B cell (primary cell): ENCODE results near the gene GPX2. TPM values are rescaled to one million over a fixed set of nuclear protein-coding genes. Genes with fewer than 3 reads are reported as not detected.

Experiments used
- ATAC-seq: fragments of 200-7000 bp; cut with Tn5 transposase; one replicate; pipeline ENCODE4 v1.10.0; 2021; ENCODE audit warnings: low read depth, mild to moderate bottlenecking, moderate number of reproducible peaks, moderate library complexity
- CTCF ChIA-PET: fragments of 350-600 bp; sonication (Branson Sonifier 250); formaldehyde crosslinking; loops from one replicate; lab custom pipeline; 2021; ENCODE audit warnings: antibody characterized with exemption, inconsistent platforms; lab: Charles Lee
- POLR2A ChIA-PET: fragments of 350-600 bp; sonication (Branson Sonifier 250); formaldehyde crosslinking; loops from one replicate; lab custom pipeline; 2021; ENCODE audit warnings: antibody characterized with exemption; lab: Charles Lee
- DNase-seq: peaks from one replicate; pipeline ENCODE4 v3.0.0; 2013
- H2AFZ ChIP-seq: 2 replicates; pipeline ENCODE4 v1.6.1; 2012; ENCODE audit warnings: mild to moderate bottlenecking, low read depth, low read length; ENCODE audit not compliant: insufficient read depth, poor library complexity, severe bottlenecking
- H3K27ac ChIP-seq, 2 donors: 1 replicate in 1 of 2; 2 replicates in 1 of 2; pipeline ENCODE4 v1.5.1; 2012 to 2013; ENCODE audit warnings: low read length in 2 of 2, mild to moderate bottlenecking in 2 of 2, moderate library complexity in 1 of 2
- H3K27me3 ChIP-seq, 4 experiments: fragments of 200-600 bp in 1 of 4; sonication (generic) in 1 of 4; replicated peaks in 1 of 4; 1 replicate in 2 of 4; 2 replicates in 2 of 4; pipeline versions ENCODE4 v1.6.1 to v1.7.0; 2013 to 2016; ENCODE audit warnings: low read length in 3 of 4, mild to moderate bottlenecking in 2 of 4, mixed read lengths in 1 of 4, moderate library complexity in 1 of 4; ENCODE audit not compliant: insufficient read depth in 4 of 4, control insufficient read depth in 3 of 4; ENCODE audit errors: control extremely low read depth in 1 of 4
- H3K36me3 ChIP-seq, 2 experiments: replicated peaks in 1 of 2; 1 replicate in 1 of 2; 2 replicates in 1 of 2; pipeline versions ENCODE4 v1.6.1 to v1.7.1; 2013; ENCODE audit warnings: low read length in 1 of 2; ENCODE audit not compliant: insufficient read depth in 2 of 2, control insufficient read depth in 1 of 2; ENCODE audit errors: control extremely low read depth in 1 of 2, extremely low read depth in 1 of 2
- H3K4me1 ChIP-seq, 2 donors: fragments of 200-600 bp in 1 of 2; sonication (generic) in 1 of 2; 1 replicate in 1 of 2; 2 replicates in 1 of 2; pipeline versions ENCODE4 v1.5.1 to v1.6.1; 2013 to 2017; ENCODE audit warnings: low read length in 2 of 2; ENCODE audit not compliant: control insufficient read depth in 2 of 2, insufficient read depth in 2 of 2
- H3K4me2 ChIP-seq: replicated peaks from 2 replicates; pipeline ENCODE3; 2012; ENCODE audit warnings: mild to moderate bottlenecking, low read depth, low read length; ENCODE audit not compliant: poor library complexity, severe bottlenecking
- H3K4me3 ChIP-seq, 5 experiments: fragments of 200-600 bp in 1 of 5; sonication (generic) in 1 of 5; 1 replicate in 3 of 5; 2 replicates in 2 of 5; pipeline versions ENCODE4 v1.5.1 to v1.7.0; 2011 to 2016; ENCODE audit warnings: low read length in 4 of 5, mild to moderate bottlenecking in 4 of 5, low read depth in 2 of 5, control low read depth in 1 of 5, moderate library complexity in 1 of 5; ENCODE audit not compliant: insufficient read depth in 1 of 5; ENCODE audit errors: control extremely low read depth in 1 of 5, extremely low read depth in 1 of 5
- H3K79me2 ChIP-seq: fragments of 200-600 bp; sonication (generic); one replicate; pipeline ENCODE4 v1.6.0; 2016; ENCODE audit warnings: low read length; ENCODE audit not compliant: control insufficient read depth, insufficient read depth
- H3K9ac ChIP-seq: fragments of 200-600 bp; sonication (generic); 2 replicates; pipeline ENCODE4 v1.6.1; 2017; ENCODE audit warnings: mild to moderate bottlenecking, low read length, moderate library complexity
- H3K9me3 ChIP-seq, 3 donors: one replicate each; pipeline versions ENCODE4 v1.6.1 to v1.7.1; 2013; ENCODE audit warnings: low read length in 2 of 3; ENCODE audit not compliant: control insufficient read depth in 2 of 3, insufficient read depth in 1 of 3; ENCODE audit errors: control extremely low read depth in 1 of 3
- H4K20me1 ChIP-seq: 2 replicates; pipeline ENCODE4 v1.6.0; 2012; ENCODE audit warnings: mild to moderate bottlenecking, low read length; ENCODE audit not compliant: insufficient read depth, control insufficient read depth, poor library complexity, severe bottlenecking
- H3K27ac Mint-ChIP-seq: one replicate; pipeline ENCODE4 v1.8.0; 2021; ENCODE audit warnings: mixed read lengths
- H3K27me3 Mint-ChIP-seq: one replicate; pipeline ENCODE4 v1.8.0; 2021; ENCODE audit warnings: mixed read lengths
- H3K4me1 Mint-ChIP-seq: one replicate; pipeline ENCODE4 v1.8.0; 2021; ENCODE audit warnings: mixed read lengths
- H3K4me3 Mint-ChIP-seq: one replicate; pipeline ENCODE4 v1.8.0; 2021; ENCODE audit warnings: mixed read lengths
- H3K9me3 Mint-ChIP-seq: one replicate; pipeline ENCODE4 v1.8.0; 2022; ENCODE audit warnings: mixed read lengths; ENCODE audit not compliant: insufficient read depth
- CTCF ChIP-seq: fragments of 200-600 bp; IDR thresholded peaks from one replicate; pipeline ENCODE4 v1.8.0; 2022; ENCODE audit warnings: antibody characterized with exemption, mild to moderate bottlenecking
- EZH2 ChIP-seq: IDR thresholded peaks from 2 replicates; pipeline ENCODE4 v1.6.1; 2012; ENCODE audit warnings: borderline replicate concordance, low read depth, mild to moderate bottlenecking, moderate library complexity, low read length; ENCODE audit not compliant: insufficient read depth, poor library complexity, severe bottlenecking
- WGBS: methylation state at CpG from one replicate; pipeline ENCODE4 v1.1.5; 2013; ENCODE audit warnings: missing lambda C conversion rate; ENCODE audit not compliant: insufficient coverage; 5-methylcytosine and 5-hydroxymethylcytosine counted together
- intact Hi-C: fragments of 100-400 bp; cut with micrococcal nuclease; formaldehyde crosslinking; loops from one replicate; pipeline ENCODE4 v1.10.0; 2022
- polyA plus RNA-seq: library from polyadenylated mRNA; depleted of rRNA; stranded (reverse); fragments of >200 nt; gene quantifications from 2 replicates; pipeline ENCODE4 v1.2.3, GENCODE V29; 2012
- total RNA-seq, 2 donors: library from RNA; stranded (reverse); fragments of 120-200 nt in 1 of 2; gene quantifications; 1 replicate in 1 of 2; 2 replicates in 1 of 2; pipeline versions ENCODE4 v1.2.3 to v1.2.4, GENCODE V29; 2013 to 2022

The GPX2 gene
- total and polyA plus RNA-seq, 2 donors (not counting 1 experiment from before 2014, with no cell fraction given) = not detected

- Histone ChIP-seq H3K4me1 (peaks cover 0 to 9% of the 10 kb centered on the region in 2 donors), H3K9ac (no peak overlapping the region), H3K36me3 (no peaks in the 10 kb centered on the region), H3K27me3 (no peaks in the 10 kb centered on the region), H3K9me3 (no peaks in the 10 kb centered on the region), H4K20me1 (no peaks in the 10 kb centered on the region), H3K4me3 (no peak overlapping the region), H2AFZ (no peak overlapping the region), H3K4me2 (peak overlapping the region; percentile 29), H3K27ac (peak overlapping the region in 1 of 2 donors; percentile 7), H3K79me2 (no peaks in the 10 kb centered on the region)
- WGBS = 83% methylated on average over 1 of the region's 7 CpGs
- CTCF ChIA-PET = interaction anchor here (1.1 kb wide), 2 partner anchors 9 to 29 kb away, joined by 3 to 4 read pairs; no protein-coding TSS in a partner anchor
- H3K27ac Mint-ChIP-seq = no peak overlapping the region
- intact Hi-C loops = no loop called here
- no peak for DNase-seq
- TF ChIP-seq EZH2 (no peak), CTCF (no peak)
- H3K9me3 Mint-ChIP-seq = no peaks in the 10 kb centered on the region
- H3K4me3 Mint-ChIP-seq = no peak overlapping the region
- POLR2A ChIA-PET = no interaction called here
- H3K4me1 Mint-ChIP-seq = peaks cover 7% of the 10 kb centered on the region
- no peak for ATAC-seq
- no peaks in the 10 kb centered on the region for H3K27me3 Mint-ChIP-seq
These were observed 10.2 kb upstream of the GPX2 start for GRCh38 chr14:64952598-64953309.

DNA sequence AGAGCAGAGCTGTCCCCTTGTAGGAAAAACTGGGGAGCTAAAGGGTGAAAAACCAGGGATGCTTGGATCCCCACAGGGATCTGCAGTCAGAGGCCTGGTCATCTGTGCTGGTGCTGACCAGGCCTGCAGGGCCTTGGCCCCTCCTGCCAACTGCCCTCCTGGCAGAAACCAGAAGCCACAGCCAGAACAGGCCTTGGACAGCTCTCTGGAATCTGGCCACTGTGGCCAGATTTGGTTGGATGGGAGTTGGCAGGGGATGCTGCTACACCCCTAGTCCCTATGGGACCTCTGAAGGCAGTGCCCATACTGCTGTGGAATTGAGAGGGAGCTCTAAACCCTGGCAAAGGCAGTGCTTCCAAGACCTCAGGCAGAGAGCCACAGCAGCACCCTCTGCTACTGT lies 9.2 kb upstream of the GPX2 start:
- Histone ChIP-seq H3K4me3 (no peak overlapping the region), H3K4me1 (peaks cover 0 to 9% of the 10 kb centered on the region in 2 donors), H3K27ac (no peak overlapping the region), H2AFZ (no peak overlapping the region), H3K79me2 (no peaks in the 10 kb centered on the region), H3K4me2 (no peak overlapping the region), H3K9ac (no peak overlapping the region), H3K36me3 (no peaks in the 10 kb centered on the region), H3K9me3 (no peaks in the 10 kb centered on the region), H3K27me3 (no peaks in the 10 kb centered on the region), H4K20me1 (no peaks in the 10 kb centered on the region)
- intact Hi-C loops = no loop called here
- no peak overlapping the region for H3K4me3 Mint-ChIP-seq
- DNase-seq = no peak
- TF ChIP-seq CTCF (no peak), EZH2 (no peak)
- H3K27ac Mint-ChIP-seq = no peak overlapping the region
- H3K27me3 Mint-ChIP-seq = no peaks in the 10 kb centered on the region
- peaks cover 9% of the 10 kb centered on the region for H3K4me1 Mint-ChIP-seq
- ATAC-seq = no peak
- POLR2A ChIA-PET = no interaction called here
- no peaks in the 10 kb centered on the region for H3K9me3 Mint-ChIP-seq
- CTCF ChIA-PET = no interaction called here
